NCI-H2081 treated with DMSO at 0.1 percent for 48 hours (cell line): ENCODE data around the gene SLCO3A1.

ENCODE experiments used
- DNase-seq: peaks from one replicate; lab custom pipeline; 2025; lab: John Stamatoyannopoulos, UW

SLCO3A1 gene

GRCh38 chr15:92128788-92129187 lies 275.3 kb downstream of the SLCO3A1 start:
- no peak for DNase-seq

GRCh38 chr15:92130244-92130643 lies 276.7 kb downstream of the SLCO3A1 start:
- no peak for DNase-seq

- no peak for DNase-seq
These were observed 277.4 kb downstream of the SLCO3A1 start for GRCh38 chr15:92130906-92131305.

GRCh38 chr15:92132982-92133755 lies 279.7 kb downstream of the SLCO3A1 start:
- DNase-seq: no peak

GRCh38 chr15:92140796-92141195 lies 287.3 kb downstream of the SLCO3A1 start:
- no peak for DNase-seq

GRCh38 chr15:92141607-92142006 lies 288.1 kb downstream of the SLCO3A1 start:
- no peak for DNase-seq

- no peak for DNase-seq
These were observed 289.0 kb downstream of the SLCO3A1 start for GRCh38 chr15:92142242-92143232.

GRCh38 chr15:92143765-92144164 lies 290.3 kb downstream of the SLCO3A1 start:
- no peak for DNase-seq

- no peak for DNase-seq
These were observed 293.1 kb downstream of the SLCO3A1 start for GRCh38 chr15:92146511-92147150.

GRCh38 chr15:92149029-92149428 lies 295.5 kb downstream of the SLCO3A1 start:
- no peak for DNase-seq

- no peak for DNase-seq
These were observed 296.0 kb downstream of the SLCO3A1 start for GRCh38 chr15:92149465-92149864.

- DNase-seq: no peak
These were observed 297.7 kb downstream of the SLCO3A1 start for GRCh38 chr15:92151168-92151567.

GRCh38 chr15:92151741-92152140 lies 298.2 kb downstream of the SLCO3A1 start:
- DNase-seq: no peak

- DNase-seq: no peak
These were observed 299.5 kb downstream of the SLCO3A1 start for GRCh38 chr15:92152983-92153382.

- DNase-seq: no peak
These were observed 300.1 kb downstream of the SLCO3A1 start for GRCh38 chr15:92153620-92154019.

GRCh38 chr15:92155934-92156333 lies 302.4 kb downstream of the SLCO3A1 start:
- no peak for DNase-seq

- no peak for DNase-seq
These were observed 304.3 kb downstream of the SLCO3A1 start for GRCh38 chr15:92157666-92158298.

GRCh38 chr15:92158426-92158825 lies 304.9 kb downstream of the SLCO3A1 start:
- DNase-seq: no peak

- no peak for DNase-seq
These were observed 306.0 kb downstream of the SLCO3A1 start for GRCh38 chr15:92159481-92159880.

- DNase-seq: no peak
These were observed 306.7 kb downstream of the SLCO3A1 start for GRCh38 chr15:92159906-92160841.
